GF-D8 (cell line): ENCODE data around the gene APOA1.

Source experiments
- DNase-seq: peaks from one replicate; lab custom pipeline; 2025; lab: John Stamatoyannopoulos, UW

APOA1 gene

GRCh38 chr11:116833816-116834534 lies 3.4 kb downstream of the APOA1 start:
- DNase-seq, result no peak

- no peak for DNase-seq
Observed at GRCh38 chr11:116833491-116833815, 4.0 kb downstream of the APOA1 start.

DNA sequence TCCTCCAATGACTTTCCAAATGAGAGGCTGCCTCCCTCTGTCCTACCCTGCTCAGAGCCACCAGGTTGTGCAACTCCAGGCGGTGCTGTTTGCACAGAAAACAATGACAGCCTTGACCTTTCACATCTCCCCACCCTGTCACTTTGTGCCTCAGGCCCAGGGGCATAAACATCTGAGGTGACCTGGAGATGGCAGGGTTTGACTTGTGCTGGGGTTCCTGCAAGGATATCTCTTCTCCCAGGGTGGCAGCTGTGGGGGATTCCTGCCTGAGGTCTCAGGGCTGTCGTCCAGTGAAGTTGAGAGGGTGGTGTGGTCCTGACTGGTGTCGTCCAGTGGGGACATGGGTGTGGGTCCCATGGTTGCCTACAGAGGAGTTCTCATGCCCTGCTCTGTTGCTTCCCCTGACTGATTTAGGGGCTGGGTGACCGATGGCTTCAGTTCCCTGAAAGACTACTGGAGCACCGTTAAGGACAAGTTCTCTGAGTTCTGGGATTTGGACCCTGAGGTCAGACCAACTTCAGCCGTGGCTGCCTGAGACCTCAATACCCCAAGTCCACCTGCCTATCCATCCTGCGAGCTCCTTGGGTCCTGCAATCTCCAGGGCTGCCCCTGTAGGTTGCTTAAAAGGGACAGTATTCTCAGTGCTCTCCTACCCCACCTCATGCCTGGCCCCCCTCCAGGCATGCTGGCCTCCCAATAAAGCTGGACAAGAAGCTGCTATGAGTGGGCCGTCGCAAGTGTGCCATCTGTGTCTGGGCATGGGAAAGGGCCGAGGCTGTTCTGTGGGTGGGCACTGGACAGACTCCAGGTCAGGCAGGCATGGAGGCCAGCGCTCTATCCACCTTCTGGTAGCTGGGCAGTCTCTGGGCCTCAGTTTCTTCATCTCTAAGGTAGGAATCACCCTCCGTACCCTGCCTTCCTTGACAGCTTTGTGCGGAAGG lies 4.8 kb downstream of the APOA1 start:
- DNase-seq, result no peak

GRCh38 chr11:116831790-116832349 lies 5.6 kb downstream of the APOA1 start:
- no peak for DNase-seq

- DNase-seq, result no peak
Observed at GRCh38 chr11:116830184-116830912, 7.1 kb downstream of the APOA1 start.

- DNase-seq, result no peak
Observed at GRCh38 chr11:116829525-116830183, 7.8 kb downstream of the APOA1 start, which contains the start of gene APOC3. APOC3 (plus strand) TSS chr11:116829907; CDS start chr11:116830583, 676 bp downstream.

DNA sequence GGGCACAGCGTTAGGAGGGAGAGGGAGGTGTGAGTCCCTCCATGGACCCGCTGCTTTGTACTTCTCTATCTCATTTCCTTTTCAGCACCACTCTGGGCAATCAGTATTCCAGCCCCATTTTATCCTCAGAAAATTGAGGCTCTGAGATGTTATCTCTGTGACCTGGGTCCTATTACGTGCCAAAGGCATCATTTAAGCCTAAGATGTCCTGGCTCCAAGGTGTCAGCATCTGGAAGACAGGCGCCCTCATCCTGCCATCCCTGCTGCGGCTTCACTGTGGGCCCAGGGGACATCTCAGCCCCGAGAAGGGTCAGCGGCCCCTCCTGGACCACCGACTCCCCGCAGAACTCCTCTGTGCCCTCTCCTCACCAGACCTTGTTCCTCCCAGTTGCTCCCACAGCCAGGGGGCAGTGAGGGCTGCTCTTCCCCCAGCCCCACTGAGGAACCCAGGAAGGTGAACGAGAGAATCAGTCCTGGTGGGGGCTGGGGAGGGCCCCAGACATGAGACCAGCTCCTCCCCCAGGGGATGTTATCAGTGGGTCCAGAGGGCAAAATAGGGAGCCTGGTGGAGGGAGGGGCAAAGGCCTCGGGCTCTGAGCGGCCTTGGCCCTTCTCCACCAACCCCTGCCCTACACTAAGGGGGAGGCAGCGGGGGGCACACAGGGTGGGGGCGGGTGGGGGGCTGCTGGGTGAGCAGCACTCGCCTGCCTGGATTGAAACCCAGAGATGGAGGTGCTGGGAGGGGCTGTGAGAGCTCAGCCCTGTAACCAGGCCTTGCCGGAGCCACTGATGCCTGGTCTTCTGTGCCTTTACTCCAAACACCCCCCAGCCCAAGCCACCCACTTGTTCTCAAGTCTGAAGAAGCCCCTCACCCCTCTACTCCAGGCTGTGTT lies 8.5 kb downstream of the APOA1 start:
- DNase-seq, result no peak

- no peak for DNase-seq
Observed at GRCh38 chr11:116827461-116827860, 10.0 kb downstream of the APOA1 start.

GRCh38 chr11:116826751-116827431 lies 10.5 kb downstream of the APOA1 start:
- no peak for DNase-seq

- DNase-seq, result no peak
Observed at GRCh38 chr11:116825854-116826750, 11.3 kb downstream of the APOA1 start.

GRCh38 chr11:116825434-116825833 lies 12.0 kb downstream of the APOA1 start:
- DNase-seq, result no peak

- DNase-seq, result no peak
Observed at GRCh38 chr11:116823031-116823843, 14.2 kb downstream of the APOA1 start, which contains the start of gene APOA4. APOA4 (minus strand) TSS chr11:116823304; CDS start chr11:116823191, 113 bp downstream.

- no peak for DNase-seq
Observed at GRCh38 chr11:116822575-116822974, 14.8 kb downstream of the APOA1 start.

GRCh38 chr11:116821050-116821918 lies 16.1 kb downstream of the APOA1 start:
- no peak for DNase-seq

- DNase-seq, result no peak
Observed at GRCh38 chr11:116819049-116819448, 18.4 kb downstream of the APOA1 start.

DNA sequence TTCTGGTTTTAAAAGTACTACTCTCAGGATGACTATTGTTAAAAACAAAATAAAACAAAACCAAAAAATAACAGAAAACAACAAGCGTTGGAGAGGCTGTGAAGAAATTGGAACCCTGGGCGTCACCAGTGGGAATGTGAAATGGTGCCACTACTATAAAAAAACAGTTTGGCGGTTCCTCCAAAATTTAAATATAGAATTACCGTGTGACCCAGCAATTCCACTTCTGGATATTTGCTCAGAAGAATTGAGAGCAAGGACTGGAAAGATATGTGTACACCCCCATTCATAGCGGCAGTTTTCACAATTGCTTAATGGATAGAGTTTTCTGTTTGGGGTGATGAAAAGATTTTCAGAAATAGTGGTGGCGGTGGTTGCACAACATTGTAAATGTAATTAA lies 22.9 kb downstream of the APOA1 start:
- no peak for DNase-seq
